Activated CD4-positive, alpha-beta memory T cell treated with anti-CD3 and anti-CD28 coated beads for 36 hours (primary cell): ENCODE measurements around the gene L2HGDH. TPM values are rescaled to one million over a fixed set of nuclear protein-coding genes. Genes with fewer than 3 reads are reported as not detected.

Source experiments
- CTCF ChIA-PET: fragments of 350-600 bp; sonication (Branson Sonifier 250); formaldehyde crosslinking; loops from one replicate; lab custom pipeline; 2021; ENCODE audit warnings: antibody characterized with exemption, inconsistent platforms; lab: Charles Lee
- POLR2A ChIA-PET: fragments of 350-600 bp; sonication (Branson Sonifier 250); formaldehyde crosslinking; loops from one replicate; lab custom pipeline; 2021; ENCODE audit warnings: antibody characterized with exemption; lab: Charles Lee
- DNase-seq: peaks from one replicate; pipeline ENCODE4 v3.0.0-alpha.2; 2020
- H3K27ac Mint-ChIP-seq: one replicate; pipeline ENCODE4 v1.8.0; 2021; ENCODE audit warnings: mixed read lengths
- H3K27me3 Mint-ChIP-seq: one replicate; pipeline ENCODE4 v1.8.0; 2021; ENCODE audit warnings: mixed read lengths
- H3K36me3 Mint-ChIP-seq: one replicate; pipeline ENCODE4 v1.8.0; 2021; ENCODE audit warnings: mixed read lengths
- H3K4me1 Mint-ChIP-seq: one replicate; pipeline ENCODE4 v1.8.0; 2021; ENCODE audit warnings: low read depth, mixed read lengths
- H3K4me3 Mint-ChIP-seq: one replicate; pipeline ENCODE4 v1.8.0; 2021; ENCODE audit warnings: mild to moderate bottlenecking, mixed read lengths
- H3K9me3 Mint-ChIP-seq: one replicate; pipeline ENCODE4 v1.8.0; 2021; ENCODE audit warnings: mixed read lengths
- intact Hi-C: fragments of 100-400 bp; cut with micrococcal nuclease; formaldehyde crosslinking; loops from one replicate; pipeline ENCODE4 v1.15.1; 2023
- total RNA-seq, 2 experiments: library from RNA; stranded (reverse); gene quantifications; one replicate each; pipeline ENCODE4 v1.2.3, GENCODE V29; 2021

The L2HGDH gene
- total RNA-seq, 2 experiments from 2014 or later, result 15.0 to 15.2 TPM

- Mint-ChIP-seq H3K27me3 (no peaks in the 10 kb centered on the region), H3K4me3 (no peak overlapping the region), H3K4me1 (no peaks in the 10 kb centered on the region), H3K9me3 (no peaks in the 10 kb centered on the region), H3K27ac (no peak overlapping the region), H3K36me3 (peaks cover 1% of the 10 kb centered on the region)
- POLR2A ChIA-PET, result no interaction called here
- intact Hi-C loops, result no loop called here
- CTCF ChIA-PET, result no interaction called here
- no peak for DNase-seq
Measured at GRCh38 chr14:50270932-50271331, 41.1 kb downstream of the L2HGDH start.

GRCh38 chr14:50265029-50265428 is 47.0 kb downstream of the L2HGDH start:
- Mint-ChIP-seq H3K36me3 (peaks cover 5% of the 10 kb centered on the region), H3K4me1 (peaks cover 2% of the 10 kb centered on the region), H3K27me3 (no peaks in the 10 kb centered on the region), H3K9me3 (no peaks in the 10 kb centered on the region), H3K27ac (no peak overlapping the region), H3K4me3 (no peak overlapping the region)
- ChIA-PET CTCF (no interaction called here), POLR2A (no interaction called here)
- no peak for DNase-seq
- intact Hi-C loops, result no loop called here

- no peak for DNase-seq
- H3K9me3 Mint-ChIP-seq, result no peaks in the 10 kb centered on the region
- intact Hi-C loops, result no loop called here
- peaks cover 4% of the 10 kb centered on the region for H3K36me3 Mint-ChIP-seq
- H3K27me3 Mint-ChIP-seq, result no peaks in the 10 kb centered on the region
- no peak overlapping the region for H3K4me3 Mint-ChIP-seq
- H3K4me1 Mint-ChIP-seq, result peaks cover 2% of the 10 kb centered on the region
- ChIA-PET CTCF (no interaction called here), POLR2A (no interaction called here)
- H3K27ac Mint-ChIP-seq, result no peak overlapping the region
Measured at GRCh38 chr14:50263321-50263720, 48.7 kb downstream of the L2HGDH start.

GRCh38 chr14:50262865-50263264 is 49.2 kb downstream of the L2HGDH start:
- Mint-ChIP-seq H3K27me3 (no peaks in the 10 kb centered on the region), H3K27ac (no peak overlapping the region), H3K4me1 (peaks cover 2% of the 10 kb centered on the region), H3K4me3 (no peak overlapping the region), H3K9me3 (no peaks in the 10 kb centered on the region), H3K36me3 (peaks cover 4% of the 10 kb centered on the region)
- DNase-seq, result no peak
- POLR2A ChIA-PET, result no interaction called here
- CTCF ChIA-PET, result interaction anchor here (0.6 kb wide), 1 partner anchor 726 kb away, joined by 3 read pairs; no protein-coding TSS in a partner anchor
- intact Hi-C loops, result no loop called here

GRCh38 chr14:50260511-50260910 is 51.5 kb downstream of the L2HGDH start:
- Mint-ChIP-seq H3K36me3 (peaks cover 4% of the 10 kb centered on the region), H3K4me1 (peaks cover 2% of the 10 kb centered on the region), H3K9me3 (no peaks in the 10 kb centered on the region), H3K27me3 (no peaks in the 10 kb centered on the region), H3K27ac (no peak overlapping the region), H3K4me3 (no peak overlapping the region)
- intact Hi-C loops, result no loop called here
- CTCF ChIA-PET, result no interaction called here
- POLR2A ChIA-PET, result no interaction called here
- no peak for DNase-seq

- Mint-ChIP-seq H3K9me3 (no peaks in the 10 kb centered on the region), H3K36me3 (peaks cover 4% of the 10 kb centered on the region), H3K4me3 (no peak overlapping the region), H3K27me3 (no peaks in the 10 kb centered on the region), H3K27ac (no peak overlapping the region), H3K4me1 (peaks cover 2% of the 10 kb centered on the region)
- ChIA-PET POLR2A (no interaction called here), CTCF (no interaction called here)
- no peak for DNase-seq
- intact Hi-C loops, result no loop called here
Measured at GRCh38 chr14:50260072-50260471, 52.0 kb downstream of the L2HGDH start.

GRCh38 chr14:50257732-50258131 is 54.3 kb downstream of the L2HGDH start:
- no peak overlapping the region for H3K27ac Mint-ChIP-seq

GRCh38 chr14:50254248-50254647 is 57.8 kb downstream of the L2HGDH start:
- Mint-ChIP-seq H3K4me3 (no peak overlapping the region), H3K36me3 (peaks cover 10% of the 10 kb centered on the region), H3K27me3 (no peaks in the 10 kb centered on the region), H3K27ac (no peak overlapping the region), H3K4me1 (no peaks in the 10 kb centered on the region), H3K9me3 (no peaks in the 10 kb centered on the region)
- DNase-seq, result no peak
- POLR2A ChIA-PET, result no interaction called here
- CTCF ChIA-PET, result no interaction called here
- intact Hi-C loops, result no loop called here

More at GRCh38 chr14:50257732-50258131, 54.3 kb downstream of the L2HGDH start:
- Mint-ChIP-seq H3K27me3 (no peaks in the 10 kb centered on the region), H3K4me3 (no peak overlapping the region), H3K4me1 (peaks cover 2% of the 10 kb centered on the region), H3K36me3 (peaks cover 9% of the 10 kb centered on the region), H3K9me3 (no peaks in the 10 kb centered on the region)
- DNase-seq, result no peak
- CTCF ChIA-PET, result interaction anchor here (0.5 to 0.7 kb wide), 2 partner anchors 17 to 847 kb away, joined by 3 to 4 read pairs; no protein-coding TSS in a partner anchor
- intact Hi-C loops, result no loop called here
- POLR2A ChIA-PET, result no interaction called here

GRCh38 chr14:50249136-50249775 is 62.8 kb downstream of the L2HGDH start:
- no peak overlapping the region for H3K4me3 Mint-ChIP-seq
- no peaks in the 10 kb centered on the region for H3K27me3 Mint-ChIP-seq
- intact Hi-C loops, result no loop called here
- peaks cover 13% of the 10 kb centered on the region for H3K36me3 Mint-ChIP-seq
- H3K9me3 Mint-ChIP-seq, result no peaks in the 10 kb centered on the region
- POLR2A ChIA-PET, result no interaction called here
- H3K4me1 Mint-ChIP-seq, result no peaks in the 10 kb centered on the region
- no peak overlapping the region for H3K27ac Mint-ChIP-seq
- DNase-seq, result no peak
- CTCF ChIA-PET, result no interaction called here

GRCh38 chr14:50247245-50247644 is 64.8 kb downstream of the L2HGDH start:
- no peak overlapping the region for H3K27ac Mint-ChIP-seq
- no peaks in the 10 kb centered on the region for H3K4me1 Mint-ChIP-seq
- CTCF ChIA-PET, result no interaction called here
- no peaks in the 10 kb centered on the region for H3K27me3 Mint-ChIP-seq
- no peak overlapping the region for H3K4me3 Mint-ChIP-seq
- POLR2A ChIA-PET, result no interaction called here
- H3K9me3 Mint-ChIP-seq, result no peaks in the 10 kb centered on the region
- intact Hi-C loops, result no loop called here
- peaks cover 5% of the 10 kb centered on the region for H3K36me3 Mint-ChIP-seq
- no peak for DNase-seq

GRCh38 chr14:50242566-50243310 is 69.3 kb downstream of the L2HGDH start:
- H3K9me3 Mint-ChIP-seq, result no peaks in the 10 kb centered on the region

GRCh38 chr14:50242096-50242495 is 69.9 kb downstream of the L2HGDH start:
- Mint-ChIP-seq H3K9me3 (no peaks in the 10 kb centered on the region), H3K27me3 (no peaks in the 10 kb centered on the region), H3K4me3 (no peak overlapping the region), H3K36me3 (peaks cover 2% of the 10 kb centered on the region), H3K4me1 (no peaks in the 10 kb centered on the region), H3K27ac (no peak overlapping the region)
- intact Hi-C loops, result no loop called here
- ChIA-PET POLR2A (interaction anchor here (0.6 kb wide), 1 partner anchor 405 kb away, joined by 4 read pairs; no protein-coding TSS in a partner anchor), CTCF (no interaction called here)
- no peak for DNase-seq

More at GRCh38 chr14:50242566-50243310, 69.3 kb downstream of the L2HGDH start:
- no peaks in the 10 kb centered on the region for H3K27me3 Mint-ChIP-seq
- ChIA-PET CTCF (interaction anchor here (0.5 kb wide), 1 partner anchor 358 kb away, joined by 3 read pairs; no protein-coding TSS in a partner anchor), POLR2A (no interaction called here)
- H3K4me1 Mint-ChIP-seq, result no peaks in the 10 kb centered on the region
- no peak overlapping the region for H3K4me3 Mint-ChIP-seq
- intact Hi-C loops, result no loop called here
- DNase-seq, result no peak
- H3K36me3 Mint-ChIP-seq, result peaks cover 2% of the 10 kb centered on the region
- H3K27ac Mint-ChIP-seq, result no peak overlapping the region
